ENCODE results near the gene AMER1.
"Not testable (repeated sequence)": the region's sequence is repeated elsewhere in the genome, so short reads cannot be mapped to it uniquely, and the experiment has no call there.

Gene AMER1

DNA sequence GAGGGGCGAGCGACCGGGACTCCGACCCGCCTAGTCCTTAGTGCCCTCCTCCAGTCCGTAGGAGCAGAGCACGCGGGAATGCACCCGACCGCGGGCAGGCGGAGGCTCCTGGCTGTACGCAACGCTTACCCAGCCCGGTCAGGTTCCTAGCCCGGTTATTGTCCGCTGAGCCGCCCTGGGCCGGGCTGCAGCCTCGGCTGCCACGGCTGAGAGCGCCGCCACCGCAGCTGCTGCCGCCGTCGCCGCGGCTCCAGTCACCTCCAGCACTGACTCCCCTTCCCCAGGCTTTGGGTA lies at the start of gene AMER1:
AMER1 (minus strand) TSS at position 268 of the 294 bp plus-strand sequence. CDS start 12,422 bp downstream, outside the sequence.
- DNase-seq: no peak

DNA sequence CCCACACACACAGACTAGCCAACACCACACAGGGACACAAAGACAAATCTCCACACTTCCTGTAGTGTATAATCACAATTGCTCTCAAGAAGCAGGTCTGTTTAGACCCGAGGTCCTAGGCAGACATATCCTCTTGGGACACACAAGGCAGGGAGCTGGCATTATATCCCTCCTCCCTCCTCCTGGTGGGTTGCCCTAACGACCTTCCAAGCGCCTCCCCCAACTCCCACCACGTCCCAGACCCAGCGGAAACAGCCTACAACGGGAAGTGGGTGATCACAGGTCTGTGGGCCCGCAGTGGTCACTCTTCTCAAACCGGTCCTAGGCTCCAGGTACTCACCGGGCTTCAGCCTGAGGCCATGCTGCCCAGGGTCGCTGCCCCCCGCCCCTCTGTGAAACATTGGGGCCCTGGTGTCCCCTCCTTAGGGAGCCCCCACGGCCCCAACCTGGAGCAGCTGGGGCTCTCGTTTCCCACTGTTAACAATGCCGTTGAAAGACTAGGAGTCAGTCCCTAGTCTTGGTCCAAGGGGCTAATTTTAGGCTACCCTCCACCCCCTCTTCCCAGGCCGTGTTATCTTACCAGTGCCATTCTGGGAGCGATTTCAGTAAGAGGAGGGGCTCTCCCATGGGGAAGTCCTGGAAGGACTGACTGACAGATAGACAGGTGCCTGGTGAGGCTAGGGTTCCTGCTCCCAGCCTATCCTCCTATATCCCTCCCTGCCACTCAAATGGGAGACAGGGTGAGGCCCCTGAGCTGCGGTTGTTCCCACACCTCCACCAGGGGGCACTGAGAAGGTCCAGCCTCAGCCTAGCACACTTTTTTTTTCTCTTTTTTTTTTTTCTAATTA lies 24.8 kb upstream of the AMER1 start, which contains the start of gene ASB12:
ASB12 (minus strand) TSS at position 485 of the 848 bp plus-strand sequence. CDS start 4,957 bp downstream, outside the sequence.
- no peak for DNase-seq

DNA sequence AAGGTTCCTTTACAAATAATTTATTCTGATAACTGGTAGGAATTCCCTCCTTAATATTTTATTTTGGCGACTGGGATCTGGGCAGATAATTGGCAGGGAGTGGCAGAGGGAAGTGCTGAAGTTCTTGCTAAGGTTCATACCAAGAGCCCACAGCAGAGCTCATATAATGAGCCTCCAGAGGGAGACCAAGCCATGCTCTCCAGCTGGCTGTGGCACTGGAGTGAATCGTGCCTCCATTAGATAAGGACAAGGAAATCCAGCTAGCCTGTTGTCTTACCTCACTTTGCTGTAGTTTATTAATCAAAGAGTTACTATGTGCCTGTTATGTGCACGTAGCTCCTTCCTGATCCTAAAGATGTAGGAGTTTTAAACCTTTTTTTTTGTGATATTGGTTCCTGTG lies 23.6 kb upstream of the AMER1 start:
- DNase-seq: peak; percentile 18

DNA sequence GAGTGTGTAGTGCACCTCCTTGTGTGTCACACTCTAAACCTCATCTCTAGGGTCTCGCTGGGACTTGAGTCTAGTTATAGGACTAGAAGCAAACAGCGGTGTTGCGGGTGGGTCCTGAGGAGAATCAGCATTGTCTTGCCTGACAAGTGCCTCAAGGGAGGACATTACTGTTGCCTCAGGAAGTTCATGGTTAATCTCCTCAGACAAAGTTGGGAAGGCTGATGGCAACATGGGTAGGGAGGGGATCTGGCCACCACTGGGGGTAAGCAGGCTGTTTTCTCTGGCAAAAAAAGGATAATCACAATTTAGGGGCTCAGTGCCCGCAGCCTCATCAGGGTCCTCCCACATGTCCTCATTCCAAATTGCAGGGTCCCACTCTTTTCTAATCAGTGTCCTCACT lies 12.5 kb upstream of the AMER1 start:
- DNase-seq: no peak

DNA sequence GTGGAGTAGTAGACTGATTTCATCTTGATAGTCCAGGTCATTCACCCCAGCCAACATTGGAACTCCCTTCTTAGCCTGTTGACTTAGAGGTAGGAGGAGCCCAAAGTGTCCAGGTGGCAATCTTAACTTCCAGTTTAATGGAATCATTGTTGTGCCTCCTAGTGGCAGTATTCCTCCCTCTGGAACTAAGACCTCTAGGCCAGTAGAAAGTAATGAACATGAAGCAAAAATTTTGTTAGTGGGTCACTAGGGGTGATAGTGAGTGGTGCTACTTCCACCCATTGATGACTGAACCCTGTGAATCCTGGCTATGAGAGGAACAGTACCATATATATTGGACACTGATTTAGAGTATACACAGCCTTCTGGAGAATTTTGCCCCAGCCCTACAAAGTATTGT lies 8.5 kb upstream of the AMER1 start:
- not testable (repeated sequence) for DNase-seq

DNA sequence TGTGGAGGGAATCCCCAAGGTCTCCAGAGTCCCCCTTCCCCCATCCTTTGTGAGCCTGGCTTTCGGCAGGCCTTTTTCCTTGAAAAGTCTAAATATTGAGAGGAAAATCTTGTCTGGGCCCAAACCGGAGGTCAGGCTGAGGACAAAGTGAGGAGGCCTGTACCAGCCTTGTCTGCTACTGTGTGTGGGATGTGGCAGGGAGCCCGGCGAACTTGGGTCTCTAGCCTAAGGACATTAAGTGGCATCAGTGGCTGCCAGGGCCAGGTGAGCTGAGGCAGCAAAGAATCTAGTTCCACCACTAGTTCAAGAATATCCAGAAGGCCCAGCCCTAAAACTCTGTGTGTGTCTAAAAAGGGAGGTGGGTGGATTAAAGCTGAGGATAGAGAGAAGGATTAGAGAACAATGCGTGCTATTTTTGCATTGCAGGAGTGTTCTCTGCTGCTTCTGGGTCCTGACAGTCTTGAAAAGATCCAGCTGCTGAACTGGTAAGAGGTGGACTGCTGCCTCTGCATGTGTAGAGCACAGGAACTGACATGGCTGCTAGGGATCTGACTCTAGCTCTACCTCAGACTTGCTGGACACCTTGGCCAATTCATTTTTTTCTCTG lies 1.2 kb upstream of the AMER1 start:
- no peak for DNase-seq

DNA sequence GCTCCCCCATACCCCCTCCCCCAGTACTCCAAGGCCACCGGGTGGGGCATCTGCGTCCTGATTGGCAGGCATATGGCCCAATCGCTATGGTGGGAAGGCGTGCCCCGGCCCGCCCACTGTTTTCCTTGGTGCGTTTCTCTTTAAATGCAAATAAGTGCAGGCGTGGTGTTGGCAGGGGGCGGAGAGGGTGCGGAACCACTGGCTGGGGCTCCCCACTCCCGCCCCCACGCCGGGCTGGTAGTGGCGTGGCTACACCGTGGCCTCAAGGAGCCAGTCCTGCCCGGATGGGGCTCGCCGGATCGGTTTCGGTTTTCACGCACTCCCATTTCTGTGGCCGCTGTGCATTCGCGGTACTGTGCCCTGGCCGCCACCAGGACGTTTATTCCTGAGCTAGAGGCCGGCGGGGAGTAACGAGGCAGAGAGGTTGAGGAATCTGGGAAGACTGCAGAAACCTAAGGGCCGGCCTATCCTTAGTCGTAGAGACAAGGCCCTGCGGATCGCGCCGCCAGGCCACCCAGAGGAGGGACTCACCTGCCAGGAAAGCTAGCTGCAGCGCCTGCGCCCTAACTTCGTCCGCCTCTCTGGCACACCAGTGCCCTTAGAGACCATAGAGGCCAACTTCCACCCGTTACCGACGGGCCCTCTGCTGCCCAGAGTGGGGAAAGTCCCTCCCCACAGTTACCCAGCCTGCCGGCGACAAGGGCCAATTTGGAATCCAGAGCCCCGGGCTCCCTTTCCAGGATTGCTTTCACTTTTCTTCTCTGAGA lies 410 bp upstream of the AMER1 start:
- DNase-seq: peak; percentile 95

DNA sequence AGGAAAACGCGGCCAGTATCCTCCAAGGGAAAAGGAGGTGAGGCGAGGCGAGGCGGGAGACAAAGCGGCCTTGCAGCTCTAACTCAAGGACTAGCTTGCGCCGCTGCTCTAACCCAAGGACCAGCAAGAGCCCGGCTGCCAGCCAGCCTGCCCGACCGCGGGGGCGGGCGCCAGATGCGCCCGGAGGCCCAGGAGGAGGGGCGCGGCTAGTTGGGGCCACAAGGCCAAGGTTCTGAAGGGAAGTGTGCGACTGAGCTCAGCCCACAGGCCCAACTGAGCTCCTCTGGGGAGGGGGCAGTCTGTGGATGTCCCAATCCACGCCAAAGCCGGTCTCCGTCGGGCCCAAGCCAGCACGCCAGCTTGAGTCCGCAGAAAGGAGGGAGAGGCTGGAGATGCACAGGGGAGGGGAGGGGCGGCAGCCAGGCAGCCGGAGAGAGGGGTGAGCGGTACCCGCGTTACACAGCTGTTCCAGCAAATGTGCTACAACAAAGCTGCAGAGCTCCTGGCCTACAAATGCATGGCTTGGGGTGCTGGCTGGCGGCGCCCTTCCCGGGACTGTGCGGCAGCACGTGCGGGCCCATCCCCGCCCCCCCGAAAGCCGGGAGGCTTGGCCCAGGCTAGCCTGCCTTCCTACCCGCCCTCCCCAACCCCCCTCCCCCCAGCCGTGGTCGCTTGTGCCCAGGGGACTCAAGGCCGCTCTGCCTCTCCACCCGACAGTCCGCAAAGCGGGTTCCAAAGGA lies 637 bp downstream of the AMER1 start:
- peak; percentile 50 for DNase-seq

DNA sequence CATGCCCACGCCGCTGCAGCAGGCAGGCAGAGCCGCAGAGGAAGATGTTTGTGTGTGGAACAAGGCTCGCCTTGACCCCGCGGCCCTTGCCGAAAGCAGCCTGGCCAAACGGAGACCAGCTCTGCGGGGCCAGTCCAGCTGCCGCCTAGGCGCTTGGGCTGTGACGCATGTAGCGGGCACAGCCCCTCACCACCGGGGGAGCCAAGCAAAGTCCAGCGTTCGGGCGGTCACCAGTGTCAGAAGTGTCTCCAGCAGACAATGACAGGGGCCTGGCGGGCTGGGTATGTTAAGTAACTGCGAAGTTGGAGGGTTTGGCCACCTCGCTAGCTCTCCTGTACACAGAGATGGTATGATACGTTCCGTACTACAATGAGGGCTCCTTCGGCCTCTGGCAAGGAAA lies 1.3 kb downstream of the AMER1 start:
- peak; percentile 0 for DNase-seq

DNA sequence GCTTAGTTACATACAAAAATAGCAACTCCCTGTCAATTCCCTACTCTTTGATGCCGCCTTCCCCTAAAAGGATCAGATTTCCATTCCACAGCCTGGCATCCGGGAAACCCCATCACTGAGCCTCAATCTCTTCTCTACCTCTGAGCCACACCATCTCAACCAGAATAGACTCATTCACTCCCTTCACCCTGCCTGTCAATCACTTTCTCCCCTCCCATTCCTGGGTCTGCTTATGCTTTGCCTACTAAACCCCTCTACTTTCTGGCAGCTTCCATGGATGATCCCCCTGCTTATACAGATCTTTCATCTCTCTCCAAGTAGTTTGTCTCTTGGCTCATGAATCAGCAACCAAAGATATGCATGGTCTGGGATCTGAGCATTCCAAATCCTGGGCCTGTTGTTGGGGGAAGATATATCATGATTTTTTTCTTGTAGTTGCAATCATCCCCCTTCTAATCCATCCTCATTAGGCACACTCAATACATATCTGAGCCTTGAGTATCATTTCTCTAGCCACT lies 2.6 kb downstream of the AMER1 start:
- no peak for DNase-seq

DNA sequence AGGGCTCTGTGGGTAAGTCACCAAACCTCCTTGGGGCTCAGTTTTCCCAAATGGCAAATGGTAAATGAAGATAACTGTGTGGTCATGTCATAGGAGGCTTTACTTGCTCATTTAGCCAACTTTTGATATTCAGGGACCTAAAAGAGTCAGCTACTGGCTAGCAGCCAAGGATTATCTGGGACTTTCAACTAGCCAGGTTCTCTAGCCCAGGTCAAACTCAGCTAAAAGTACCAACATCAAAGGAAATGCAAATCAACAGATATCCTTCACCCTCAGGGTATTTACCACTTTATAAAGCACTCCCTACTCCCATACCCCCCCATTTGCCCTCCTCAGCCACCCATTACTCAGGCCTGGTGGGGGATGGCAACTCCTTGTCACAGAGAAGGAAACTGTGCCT lies 7.5 kb downstream of the AMER1 start:
- peak; percentile 68 for DNase-seq

DNA sequence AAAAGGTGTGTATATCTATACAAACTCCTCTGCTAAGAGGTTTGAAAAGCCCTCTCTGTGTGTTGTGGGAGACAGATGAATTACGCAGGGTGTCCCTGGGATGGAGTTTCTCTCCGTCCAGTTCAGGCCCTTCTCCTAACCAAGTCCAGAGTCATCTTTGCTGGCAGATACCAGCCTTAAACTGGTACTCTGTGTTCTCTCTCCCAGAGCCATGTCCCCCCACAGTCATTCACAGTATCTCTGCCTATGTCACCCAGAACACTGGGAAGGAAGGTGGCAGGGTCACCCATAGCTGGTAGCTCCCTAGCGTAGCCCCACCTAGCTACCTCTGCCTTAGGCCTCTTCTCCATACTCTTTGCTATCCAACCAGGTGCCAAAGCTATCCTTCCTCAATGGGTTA lies 8.9 kb downstream of the AMER1 start:
- no peak for DNase-seq

DNA sequence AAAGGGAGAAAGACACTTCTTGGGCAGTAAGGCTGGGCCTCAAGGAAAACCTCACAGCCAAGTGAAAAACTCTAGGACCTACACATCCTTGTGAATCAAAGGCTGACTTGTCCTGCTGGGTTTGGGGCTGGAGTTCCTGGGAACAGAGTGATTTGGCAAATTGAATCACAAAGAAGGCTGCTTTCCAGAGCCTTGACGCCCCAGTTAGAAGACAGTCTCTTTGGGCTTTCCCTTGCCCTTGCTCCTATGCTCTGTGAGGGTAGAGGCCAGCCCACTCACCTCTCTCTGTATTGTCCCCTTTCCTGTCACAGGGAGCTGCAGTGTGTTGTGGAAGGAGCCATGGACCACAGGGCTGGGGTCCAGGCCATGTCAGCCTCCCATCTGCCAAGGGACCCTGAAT lies 9.6 kb downstream of the AMER1 start:
- no peak for DNase-seq

DNA sequence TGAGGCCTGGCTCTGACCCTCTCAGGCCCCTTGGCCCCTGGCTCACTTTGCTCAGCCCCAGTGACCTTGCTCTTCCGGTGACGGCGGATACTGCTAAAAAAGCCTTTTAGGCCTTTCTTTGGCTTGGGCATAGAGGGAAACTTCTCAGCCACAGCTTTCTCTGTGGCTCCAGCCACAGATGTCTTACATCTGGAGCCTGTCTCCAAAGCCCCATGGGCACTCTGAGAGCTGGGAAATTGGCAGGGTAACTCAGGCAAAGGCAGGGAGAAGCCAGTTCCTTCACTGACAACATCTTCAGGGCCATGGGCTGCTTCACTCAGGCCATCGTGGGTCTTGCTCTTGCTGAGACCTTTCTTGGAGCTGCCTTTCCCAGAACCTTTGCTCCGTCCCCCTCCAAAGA lies 12.8 kb downstream of the AMER1 start:
- no peak for DNase-seq

DNA sequence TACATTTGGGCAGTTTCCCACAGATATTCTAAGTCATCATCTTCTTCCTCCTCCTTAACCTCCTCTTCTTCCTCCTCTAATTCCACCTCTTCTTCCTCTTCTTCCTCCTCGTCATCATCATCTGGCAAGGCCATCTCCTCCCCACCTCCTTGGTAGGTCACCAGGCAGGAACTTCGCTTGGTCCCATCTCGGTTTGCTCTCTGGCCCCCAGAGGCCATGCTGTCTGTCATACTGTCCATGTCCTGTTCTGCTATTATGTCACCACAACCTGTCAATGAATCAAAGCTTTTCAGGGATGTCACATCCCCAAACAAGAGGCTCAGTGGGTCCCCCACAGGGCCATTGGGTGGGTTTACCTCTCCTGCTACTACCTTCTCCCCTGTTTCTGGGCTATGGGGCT lies 13.5 kb downstream of the AMER1 start:
- DNase-seq: no peak

DNA sequence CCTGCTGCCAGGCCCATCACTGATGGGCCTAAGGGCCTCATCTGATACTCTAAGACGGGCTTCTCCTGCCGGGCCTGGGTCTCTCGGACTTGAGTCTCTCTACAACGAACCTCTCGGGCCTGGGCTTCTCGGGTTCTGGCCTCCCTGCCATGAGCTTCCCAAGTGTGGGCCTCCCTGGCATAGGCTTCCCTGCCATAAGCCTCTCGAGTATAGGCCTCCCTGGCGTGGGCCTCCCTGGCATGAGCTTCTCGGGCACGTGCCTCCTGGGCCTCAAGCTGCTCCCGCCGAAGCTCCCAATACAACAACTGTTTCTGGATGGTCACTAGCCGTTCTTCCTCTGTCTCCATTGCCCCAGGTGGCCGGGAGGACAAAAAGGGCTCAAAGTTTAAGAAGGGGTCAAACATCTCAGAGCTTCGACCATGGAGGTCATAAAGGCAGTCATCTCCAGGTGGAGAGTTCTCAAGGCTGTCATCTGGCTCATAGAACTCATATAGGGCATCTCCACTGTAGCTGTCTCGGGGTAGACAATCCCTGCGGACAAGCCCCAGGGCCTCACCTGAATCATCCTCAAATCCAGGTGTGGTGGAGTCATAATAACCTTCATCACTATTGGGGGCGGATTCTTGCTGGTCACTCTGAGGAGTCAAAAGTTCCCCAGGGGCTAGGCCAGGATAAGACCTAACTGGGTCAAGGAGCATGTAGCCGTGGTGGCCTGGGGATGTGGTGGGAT lies 14.1 kb downstream of the AMER1 start:
- no peak for DNase-seq

DNA sequence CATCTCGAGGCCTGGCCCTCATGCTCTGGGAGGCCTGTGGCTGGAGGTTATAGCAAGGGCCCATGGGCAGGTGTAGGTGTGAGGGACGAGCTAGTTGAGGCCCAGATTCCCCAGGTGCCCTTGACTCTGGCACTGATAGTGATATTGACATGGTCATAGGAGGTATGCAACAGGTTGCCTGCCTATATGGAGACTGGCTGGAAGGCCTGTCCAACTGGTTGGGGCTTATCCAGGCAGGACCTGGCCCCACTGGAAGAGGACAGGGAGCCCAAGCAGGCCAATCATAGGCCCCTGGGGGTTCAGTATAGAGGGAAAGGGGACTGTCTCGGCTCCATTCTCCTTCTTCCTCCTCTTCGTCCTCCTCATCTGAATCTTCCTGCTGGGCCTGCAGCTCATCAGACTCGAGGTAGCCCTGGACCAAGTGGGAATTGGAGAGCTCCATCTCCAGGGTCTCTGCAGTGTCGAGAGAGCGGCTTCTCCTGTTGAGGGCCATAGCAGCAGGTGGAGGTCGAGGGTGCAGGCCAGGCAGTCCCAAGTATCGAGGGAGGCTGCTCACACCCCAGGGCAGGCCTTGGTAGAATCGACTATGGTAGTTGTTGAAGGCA lies 15.3 kb downstream of the AMER1 start:
- no peak for DNase-seq

DNA sequence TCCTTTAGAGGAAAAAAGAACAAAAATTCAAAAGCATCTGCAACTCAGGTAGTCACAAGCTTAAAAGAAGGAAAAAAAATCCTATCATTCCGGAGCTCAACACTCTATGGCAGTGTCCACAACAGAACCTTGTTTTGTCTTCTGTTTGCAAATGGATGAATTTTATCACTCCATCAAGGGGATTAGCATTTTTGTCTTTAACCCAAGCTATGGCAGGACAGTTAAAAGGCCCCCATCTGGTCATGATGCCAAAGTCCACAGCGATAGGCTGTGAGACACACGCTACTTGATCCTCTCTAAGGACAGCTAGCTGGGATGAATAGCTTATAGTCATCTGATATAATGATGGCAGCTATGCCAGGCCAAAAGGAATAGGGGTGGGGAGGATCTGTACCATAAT lies 16.6 kb downstream of the AMER1 start:
- DNase-seq: no peak

DNA sequence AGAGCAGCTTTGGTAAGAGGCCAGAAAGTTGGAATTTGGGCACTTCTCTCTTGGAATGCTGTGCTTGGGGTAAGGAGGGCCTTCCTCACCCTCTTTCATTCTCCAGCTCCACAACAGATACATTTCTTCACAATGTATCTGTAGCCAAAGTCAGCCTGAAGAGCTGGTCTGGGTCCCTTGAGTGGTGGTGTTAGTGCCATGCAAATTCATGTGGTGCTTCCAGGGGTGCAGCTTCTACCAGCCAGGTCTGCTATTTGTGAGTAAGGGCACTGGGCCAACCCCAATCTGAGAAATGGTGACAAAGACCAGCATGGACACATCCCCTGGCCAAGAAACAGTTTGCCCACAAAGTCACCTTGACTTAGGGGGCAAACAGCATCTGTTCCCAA lies 17.8 kb downstream of the AMER1 start:
- no peak for DNase-seq

DNA sequence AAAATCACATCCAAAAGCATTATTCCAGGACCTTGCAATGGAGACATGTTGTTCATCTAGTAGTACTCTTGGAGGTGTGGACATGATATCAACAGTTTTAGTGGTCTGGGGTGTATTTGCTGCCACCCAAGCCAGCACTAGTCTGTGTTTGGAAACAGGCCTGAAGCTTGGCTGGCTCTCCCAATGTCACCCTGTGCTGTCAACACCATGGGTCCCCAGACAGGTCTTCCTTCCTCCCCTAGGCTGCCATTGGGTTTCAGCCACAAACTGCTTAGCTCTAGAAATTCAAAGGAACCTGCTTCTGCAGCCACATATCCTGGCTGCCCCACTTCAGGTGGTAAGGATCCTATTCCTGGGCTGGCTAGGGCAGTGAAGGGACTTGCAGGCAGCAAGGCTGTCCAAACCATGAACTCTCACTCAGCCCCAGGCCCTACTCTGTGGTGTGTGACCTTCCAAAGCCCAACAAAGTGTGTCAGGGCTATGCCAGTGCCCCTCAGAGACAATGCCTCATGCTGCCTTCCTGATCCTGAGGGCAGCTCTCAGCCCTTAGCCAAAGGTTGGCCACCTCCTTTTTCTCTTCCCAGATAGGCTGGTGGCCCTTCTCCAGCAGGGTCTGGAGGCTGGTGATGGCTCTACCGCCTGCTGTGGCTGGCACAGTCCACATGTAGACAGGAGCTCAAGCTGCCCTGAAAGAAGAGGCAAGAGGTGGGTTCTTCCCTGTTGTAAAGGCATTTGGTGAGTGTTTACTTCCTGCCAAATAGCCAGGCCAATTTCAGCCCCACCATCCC lies 18.3 kb downstream of the AMER1 start:
- no peak for DNase-seq

DNA sequence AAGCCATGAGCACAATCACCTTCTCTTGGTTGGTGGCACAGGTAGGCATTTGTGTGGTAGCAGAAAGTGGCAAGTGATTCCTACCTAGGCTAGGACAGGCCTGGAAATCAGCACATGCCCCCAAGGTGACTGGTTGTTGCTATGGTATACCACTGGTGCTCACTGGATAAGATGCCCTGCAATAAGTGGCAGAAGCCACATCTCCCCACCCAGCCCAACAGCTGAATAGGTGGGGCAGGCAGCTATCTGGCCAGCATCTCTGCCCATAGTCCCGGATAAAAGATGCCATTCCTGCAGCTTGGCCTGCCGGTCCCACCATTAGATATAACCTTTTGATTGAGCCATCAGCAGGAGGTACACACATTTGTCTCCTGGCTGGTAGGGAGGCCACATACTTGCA lies 21.1 kb downstream of the AMER1 start:
- no peak for DNase-seq

Data from hematopoietic multipotent progenitor cell treated with erythropoietin and hydrocortisone succinate and interleukin-3 and kit ligand, for 4 days (in vitro differentiated cells).